H9 (cell line): Measurements from ENCODE around the gene KIF13A. TPM values are rescaled to one million over a fixed set of nuclear protein-coding genes. Genes with fewer than 3 reads are reported as not detected.
"Not testable (repeated sequence)": the region's sequence is repeated elsewhere in the genome, so short reads cannot be mapped to it uniquely, and the experiment has no call there.

Source experiments
- DNase-seq: peaks from one replicate; pipeline ENCODE4 v3.0.0-alpha.2; 2017
- H2AFZ ChIP-seq: one replicate; pipeline ENCODE4 v1.6.1; 2013; ENCODE audit warnings: mild to moderate bottlenecking, low read length, control low read depth, moderate library complexity
- H2AK5ac ChIP-seq: 2 replicates; pipeline ENCODE4 v1.6.1; 2013; ENCODE audit warnings: low read length, control low read depth, mixed read lengths; ENCODE audit not compliant: insufficient read length
- H2BK120ac ChIP-seq: one replicate; pipeline ENCODE4 v1.6.1; 2013; ENCODE audit warnings: low read depth, mild to moderate bottlenecking, low read length, control low read depth, inconsistent platforms; ENCODE audit not compliant: poor library complexity, severe bottlenecking
- H2BK12ac ChIP-seq: 2 replicates; pipeline ENCODE4 v1.6.1; 2013; ENCODE audit warnings: low read length, control low read depth, mixed read lengths, low read depth; ENCODE audit not compliant: insufficient read length
- H2BK15ac ChIP-seq: 2 replicates; pipeline ENCODE4 v1.6.1; 2013; ENCODE audit warnings: low read depth, low read length, control low read depth
- H2BK20ac ChIP-seq: one replicate; pipeline ENCODE4 v1.6.1; 2013; ENCODE audit warnings: low read depth, mild to moderate bottlenecking, low read length, control low read depth, inconsistent platforms; ENCODE audit not compliant: poor library complexity, severe bottlenecking
- H2BK5ac ChIP-seq: 2 replicates; pipeline ENCODE4 v1.6.1; 2013; ENCODE audit warnings: low read length, control low read depth, mixed read lengths; ENCODE audit not compliant: insufficient read length
- H3K14ac ChIP-seq: 2 replicates; pipeline ENCODE4 v1.6.1; 2013; ENCODE audit warnings: low read length, control low read depth; ENCODE audit not compliant: insufficient read depth
- H3K18ac ChIP-seq: 2 replicates; pipeline ENCODE4 v1.6.1; 2013; ENCODE audit warnings: low read depth, mild to moderate bottlenecking, mixed read lengths, low read length, control low read depth; ENCODE audit not compliant: insufficient read length
- H3K23ac ChIP-seq: 2 replicates; pipeline ENCODE4 v1.6.1; 2013; ENCODE audit warnings: low read length, control low read depth, mixed read lengths, low read depth; ENCODE audit not compliant: insufficient read length
- H3K23me2 ChIP-seq: 2 replicates; pipeline ENCODE4 v1.6.1; 2013; ENCODE audit warnings: low read depth, mild to moderate bottlenecking, mixed read lengths, low read length, control low read depth; ENCODE audit not compliant: insufficient read length, poor library complexity, severe bottlenecking
- H3K27ac ChIP-seq: 2 replicates; pipeline ENCODE4 v1.5.1; 2013; ENCODE audit warnings: low read length, control low read depth, mixed read lengths, low read depth; ENCODE audit not compliant: insufficient read length
- H3K27me3 ChIP-seq: 2 replicates; pipeline ENCODE4 v1.6.1; 2013; ENCODE audit warnings: low read length, control low read depth, inconsistent platforms; ENCODE audit not compliant: insufficient read depth
- H3K4ac ChIP-seq: 2 replicates; pipeline ENCODE4 v1.6.1; 2013; ENCODE audit warnings: low read depth, mild to moderate bottlenecking, control low read depth, inconsistent platforms, low read length, moderate library complexity
- H3K4me1 ChIP-seq: 2 replicates; pipeline ENCODE4 v1.6.1; 2013; ENCODE audit warnings: low read length, control low read depth, inconsistent platforms; ENCODE audit not compliant: insufficient read depth
- H3K4me2 ChIP-seq: 2 replicates; pipeline ENCODE4 v1.6.1; 2013; ENCODE audit warnings: low read length, control low read depth, mixed read lengths; ENCODE audit not compliant: insufficient read length, insufficient read depth
- H3K56ac ChIP-seq: 2 replicates; pipeline ENCODE4 v1.6.1; 2013; ENCODE audit warnings: low read depth, mild to moderate bottlenecking, mixed read lengths, low read length, control low read depth; ENCODE audit not compliant: insufficient read length
- H3K79me1 ChIP-seq: 2 replicates; pipeline ENCODE4 v1.6.1; 2013; ENCODE audit warnings: low read depth, mild to moderate bottlenecking, moderate library complexity, low read length, control low read depth, inconsistent platforms; ENCODE audit not compliant: insufficient read depth, poor library complexity, severe bottlenecking
- H3K79me2 ChIP-seq: 2 replicates; pipeline ENCODE4 v1.6.1; 2013; ENCODE audit warnings: low read length, control low read depth, inconsistent platforms; ENCODE audit not compliant: insufficient read depth
- H3K9ac ChIP-seq: 2 replicates; pipeline ENCODE4 v1.6.1; 2013; ENCODE audit warnings: low read length, control low read depth, mixed read lengths; ENCODE audit not compliant: insufficient read length; ENCODE audit errors: extremely low read depth
- H3K9me3 ChIP-seq: one replicate; pipeline ENCODE4 v1.6.1; 2013; ENCODE audit warnings: low read depth, low read length, inconsistent platforms; ENCODE audit not compliant: control insufficient read depth
- H3T11ph ChIP-seq: one replicate; pipeline ENCODE4 v1.6.1; 2013; ENCODE audit warnings: mild to moderate bottlenecking, low read length, control low read depth, inconsistent platforms
- H4K20me1 ChIP-seq: one replicate; pipeline ENCODE4 v1.6.1; 2013; ENCODE audit not compliant: control insufficient read depth, insufficient read length, insufficient read depth
- H4K5ac ChIP-seq: 2 replicates; pipeline ENCODE4 v1.6.1; 2013; ENCODE audit warnings: low read depth, mild to moderate bottlenecking, mixed read lengths, low read length, control low read depth; ENCODE audit not compliant: insufficient read length
- H4K8ac ChIP-seq: replicated peaks from 2 replicates; pipeline ENCODE4 v1.6.1; 2013; ENCODE audit warnings: low read length, control low read depth, mixed read lengths, low read depth; ENCODE audit not compliant: insufficient read length
- H4K91ac ChIP-seq: 2 replicates; pipeline ENCODE4 v1.6.1; 2013; ENCODE audit warnings: low read depth, mild to moderate bottlenecking, moderate library complexity, mixed read lengths, low read length, control low read depth; ENCODE audit not compliant: insufficient read length
- H3K27ac Mint-ChIP-seq, 3 experiments: 2 replicates in 2 of 3; 3 replicates in 1 of 3; pipeline ENCODE4 v1.8.0; 2020 to 2021; ENCODE audit warnings: mixed read lengths in 3 of 3, mild to moderate bottlenecking in 1 of 3, moderate library complexity in 1 of 3
- H3K27me3 Mint-ChIP-seq: 2 replicates; pipeline ENCODE4 v1.8.0; 2021; ENCODE audit warnings: low read depth, mild to moderate bottlenecking, moderate library complexity, mixed read lengths
- H3K36me3 Mint-ChIP-seq, 3 experiments: 2 replicates in 2 of 3; 3 replicates in 1 of 3; pipeline ENCODE4 v1.8.0; 2020 to 2021; ENCODE audit warnings: low read depth in 3 of 3, mixed read lengths in 3 of 3; ENCODE audit not compliant: insufficient read depth in 1 of 3
- H3K4me1 Mint-ChIP-seq, 2 experiments: 2 replicates each; pipeline ENCODE4 v1.8.0; 2020; ENCODE audit warnings: mixed read lengths in 2 of 2
- H3K4me3 Mint-ChIP-seq, 2 experiments: 2 replicates in 1 of 2; 3 replicates in 1 of 2; pipeline ENCODE4 v1.8.0; 2020 to 2021; ENCODE audit warnings: mild to moderate bottlenecking in 2 of 2, mixed read lengths in 2 of 2, moderate library complexity in 1 of 2
- H3K9me3 Mint-ChIP-seq, 2 experiments: 2 replicates in 1 of 2; 3 replicates in 1 of 2; pipeline ENCODE4 v1.8.0; 2020; ENCODE audit warnings: mild to moderate bottlenecking in 2 of 2, mixed read lengths in 2 of 2, moderate library complexity in 1 of 2
- WGBS: extraction: QIAGEN DNeasy Blood & Tissue Kit; methylation state at CpG from one replicate; pipeline ENCODE4 v1.1.7; 2013; ENCODE audit warnings: missing lambda C conversion rate, low lambda C conversion rate, mixed read lengths; ENCODE audit not compliant: insufficient read length; ENCODE audit errors: extremely low coverage; 5-methylcytosine and 5-hydroxymethylcytosine counted together
- total RNA-seq: library from RNA; stranded (reverse); gene quantifications from 2 replicates; pipeline ENCODE4 v1.2.1, GENCODE V29; 2021
- TF ChIP-seq, protein P1 (sequence below): fragments of 200-600 bp; sonication (generic); conservative IDR thresholded peaks from 3 replicates; pipeline ENCODE4 v1.8.0; 2021; ENCODE audit warnings: antibody characterized with exemption, mild to moderate bottlenecking

Gene KIF13A
- total RNA-seq, 1 experiment from 2014 or later = 38.2 TPM

GRCh38 chr6:18019539-18020534 is 32.4 kb upstream of the KIF13A start:
- H2BK5ac ChIP-seq = no peak overlapping the region
- peaks cover 12% of the 10 kb centered on the region for H3K4me1 ChIP-seq
- no peak overlapping the region for H3K9ac ChIP-seq
- H3K23me2 ChIP-seq = no peaks in the 10 kb centered on the region
- no peak overlapping the region for H3K23ac ChIP-seq
- H3K4me2 ChIP-seq = no peak overlapping the region
- H3K4me3 Mint-ChIP-seq = no peak overlapping the region
- WGBS = no CpG with 5 or more reads among the region's 75 CpGs
- H3K79me2 ChIP-seq = no peaks in the 10 kb centered on the region
- no peak overlapping the region for H3K27ac Mint-ChIP-seq
- no peak overlapping the region for H3K27ac ChIP-seq
- H4K8ac ChIP-seq = no peak overlapping the region
- no peak overlapping the region for H2BK12ac ChIP-seq
- H4K5ac ChIP-seq = no peak overlapping the region
- H2AFZ ChIP-seq = no peak overlapping the region
- no peak overlapping the region for H2BK15ac ChIP-seq
- H3K4ac ChIP-seq = no peak overlapping the region
- no peak overlapping the region for H2BK20ac ChIP-seq
- H2AK5ac ChIP-seq = no peak overlapping the region
- H2BK120ac ChIP-seq = no peak overlapping the region
- DNase-seq = peak; percentile 48
- H3K9me3 ChIP-seq = no peaks in the 10 kb centered on the region
- H3K4me1 Mint-ChIP-seq = peaks cover 55 to 62% of the 10 kb centered on the region in 2 experiments
- no peaks in the 10 kb centered on the region for H3K27me3 Mint-ChIP-seq
- no peak overlapping the region for H3T11ph ChIP-seq
- H3K18ac ChIP-seq = peak overlapping the region; percentile 18
- H3K56ac ChIP-seq = no peak overlapping the region
- H3K79me1 ChIP-seq = no peaks in the 10 kb centered on the region
- H3K36me3 Mint-ChIP-seq = peaks cover 0 to 11% (median 2%) of the 10 kb centered on the region in 3 experiments; a peak in 3 of 7 replicates
- H4K91ac ChIP-seq = no peak overlapping the region
- H4K20me1 ChIP-seq = no peaks in the 10 kb centered on the region
- peaks cover 0 to 3% of the 10 kb centered on the region in 2 experiments; a peak in 3 of 5 replicates for H3K9me3 Mint-ChIP-seq
- H3K14ac ChIP-seq = no peak overlapping the region
- TF ChIP-seq, protein P1, sequence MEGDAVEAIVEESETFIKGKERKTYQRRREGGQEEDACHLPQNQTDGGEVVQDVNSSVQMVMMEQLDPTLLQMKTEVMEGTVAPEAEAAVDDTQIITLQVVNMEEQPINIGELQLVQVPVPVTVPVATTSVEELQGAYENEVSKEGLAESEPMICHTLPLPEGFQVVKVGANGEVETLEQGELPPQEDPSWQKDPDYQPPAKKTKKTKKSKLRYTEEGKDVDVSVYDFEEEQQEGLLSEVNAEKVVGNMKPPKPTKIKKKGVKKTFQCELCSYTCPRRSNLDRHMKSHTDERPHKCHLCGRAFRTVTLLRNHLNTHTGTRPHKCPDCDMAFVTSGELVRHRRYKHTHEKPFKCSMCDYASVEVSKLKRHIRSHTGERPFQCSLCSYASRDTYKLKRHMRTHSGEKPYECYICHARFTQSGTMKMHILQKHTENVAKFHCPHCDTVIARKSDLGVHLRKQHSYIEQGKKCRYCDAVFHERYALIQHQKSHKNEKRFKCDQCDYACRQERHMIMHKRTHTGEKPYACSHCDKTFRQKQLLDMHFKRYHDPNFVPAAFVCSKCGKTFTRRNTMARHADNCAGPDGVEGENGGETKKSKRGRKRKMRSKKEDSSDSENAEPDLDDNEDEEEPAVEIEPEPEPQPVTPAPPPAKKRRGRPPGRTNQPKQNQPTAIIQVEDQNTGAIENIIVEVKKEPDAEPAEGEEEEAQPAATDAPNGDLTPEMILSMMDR = no peak
- H3K27me3 ChIP-seq = no peaks in the 10 kb centered on the region

DNA sequence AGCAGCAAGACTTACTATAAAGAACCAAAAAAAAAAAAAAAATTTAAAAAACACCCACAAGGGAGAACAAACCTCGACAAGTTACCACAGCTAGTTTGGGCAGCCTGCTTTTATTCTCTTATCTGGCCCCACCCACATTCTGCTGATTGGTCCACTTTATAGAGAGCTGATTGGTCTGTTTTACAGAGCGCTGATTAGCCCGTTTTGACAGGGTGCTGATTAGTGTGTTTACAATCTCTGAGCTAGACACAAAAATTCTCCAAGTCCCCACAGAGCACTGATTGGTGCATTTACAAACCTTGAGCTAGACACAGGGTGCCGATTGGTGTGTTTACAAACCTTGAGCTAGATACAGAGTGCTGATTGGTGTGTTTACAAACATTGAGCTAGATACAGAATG is 31.7 kb upstream of the KIF13A start:
- not testable (repeated sequence) for H3K79me2 ChIP-seq, H3K9me3 Mint-ChIP-seq, H3K9me3 ChIP-seq, H3K18ac ChIP-seq, H2BK5ac ChIP-seq, H2AK5ac ChIP-seq, H2BK12ac ChIP-seq, H2BK120ac ChIP-seq, H3K79me1 ChIP-seq, H3K14ac ChIP-seq, H4K5ac ChIP-seq, H4K20me1 ChIP-seq, H3K9ac ChIP-seq, H2BK15ac ChIP-seq, H3K27me3 Mint-ChIP-seq, H3K23ac ChIP-seq, H2AFZ ChIP-seq, H4K91ac ChIP-seq, H3K4ac ChIP-seq, H3K23me2 ChIP-seq, H2BK20ac ChIP-seq, H3K27ac Mint-ChIP-seq, H4K8ac ChIP-seq, DNase-seq, H3T11ph ChIP-seq, H3K4me2 ChIP-seq, H3K4me3 Mint-ChIP-seq, H3K27me3 ChIP-seq, H3K56ac ChIP-seq, H3K27ac ChIP-seq
- WGBS = no CpG with 5 or more reads among the region's 4 CpGs
- Mint-ChIP-seq H3K36me3 (peaks cover 0 to 11% (median 2%) of the 10 kb centered on the region in 3 experiments; a peak in 3 of 7 replicates), H3K4me1 (peaks cover 53 to 59% of the 10 kb centered on the region in 2 experiments)
- H3K4me1 ChIP-seq = peaks cover 12% of the 10 kb centered on the region
